ENCODE data around the gene SHOX.
"Not testable (repeated sequence)": the region's sequence is repeated elsewhere in the genome, so short reads cannot be mapped to it uniquely, and the experiment has no call there.

- not testable (repeated sequence) for TF ChIP-seq CTCF (IDR thresholded peaks at IDR 0.05; ENCODE audit: low read length); EZH2 (optimal IDR thresholded peaks at IDR 0.05; ENCODE audit: low read depth, low read length); EZH2phosphoT487 (IDR thresholded peaks at IDR 0.05; ENCODE audit: low read length)
Observed at GRCh38 chrX:651922-652321, 21.3 kb downstream of the SHOX start.

Measured in MM.1S (cell line).